K562 (cell line): ENCODE data around the gene MED29. TPM values are rescaled to one million over a fixed set of nuclear protein-coding genes. Genes with fewer than 3 reads are reported as not detected.

Experiments used
- ATAC-seq: fragments of 200-7000 bp; cut with Tn5 transposase; 3 replicates; pipeline ENCODE4 v1.9.1; 2020; ENCODE audit warnings: moderate library complexity
- BruUV-seq: library from RNA; stranded (reverse); fragments of 400-500 nt; replicated peaks from 2 replicates; lab custom pipeline; 2021; lab: Mats Ljungman, UMichigan
- CTCF ChIA-PET: fragments of 300-600 bp; formaldehyde crosslinking; extraction: SDS; loops from one replicate; lab custom pipeline; 2021; ENCODE audit warnings: low intra/inter-chr PET ratio; lab: Yijun Ruan, JAX
- POLR2A ChIA-PET: fragments of 300-600, 350-650 bp; sonication (Branson Sonifier 250); formaldehyde crosslinking; extraction: SDS; loops from one replicate; lab custom pipeline; 2021; ENCODE audit warnings: antibody characterized with exemption, inconsistent platforms; lab: Yijun Ruan, JAX
- DNase-seq, 4 experiments: peaks; one replicate each; pipeline versions ENCODE4 v3.0.0 to v3.0.0-alpha.2; 2011 to 2018; ENCODE audit warnings: low spot score in 3 of 4, mixed read lengths in 3 of 4; ENCODE audit errors: extremely low read depth in 1 of 4
- FAIRE-seq: peaks from 2 replicates; lab custom pipeline; 2011; peaks lifted over from hg19 to GRCh38; lab: Jason Lieb, UNC
- H2AFZ ChIP-seq: 2 replicates; pipeline ENCODE4 v1.6.0; 2011; ENCODE audit warnings: low read depth, low read length, control low read depth, inconsistent platforms
- H3K27ac ChIP-seq: fragments of 200-600 bp; 3 replicates; pipeline ENCODE4 v1.8.0; 2011; ENCODE audit warnings: low read depth, mild to moderate bottlenecking, control low read depth, inconsistent platforms, low read length, moderate library complexity, mixed read lengths; ENCODE audit errors: extremely low read depth
- H3K27me3 ChIP-seq, 2 experiments: fragments of 300-600 bp in 1 of 2; 2 replicates in 1 of 2; 3 replicates in 1 of 2; pipeline versions ENCODE4 v1.6.0 to v1.8.0; 2011; ENCODE audit warnings: inconsistent platforms in 2 of 2, low read length in 2 of 2, mild to moderate bottlenecking in 1 of 2, mixed read lengths in 1 of 2, moderate library complexity in 1 of 2; ENCODE audit not compliant: control insufficient read depth in 2 of 2, insufficient read depth in 2 of 2
- H3K36me3 ChIP-seq: fragments of 300-600 bp; 3 replicates; pipeline ENCODE4 v1.8.0; 2011; ENCODE audit warnings: mild to moderate bottlenecking, low read length, inconsistent platforms; ENCODE audit not compliant: control insufficient read depth, insufficient read depth
- H3K4me1 ChIP-seq, 2 experiments: fragments of 200-600 bp in 1 of 2; replicated peaks in 1 of 2; 2 replicates in 1 of 2; 3 replicates in 1 of 2; pipeline versions ENCODE4 v1.5.1 to v1.8.0; 2011; ENCODE audit warnings: inconsistent platforms in 2 of 2, low read length in 2 of 2, mild to moderate bottlenecking in 1 of 2, mixed read lengths in 1 of 2, moderate library complexity in 1 of 2; ENCODE audit not compliant: control insufficient read depth in 2 of 2, insufficient read depth in 2 of 2
- H3K4me2 ChIP-seq: 2 replicates; pipeline ENCODE4 v1.6.1; 2011; ENCODE audit warnings: low read length, control low read depth, inconsistent platforms, mixed read lengths; ENCODE audit not compliant: insufficient read depth
- H3K4me3 ChIP-seq: fragments of 200-600 bp; sonication (generic), shearing (Covaris generic); 2 replicates; pipeline ENCODE4 v1.5.1; 2016; ENCODE audit warnings: control low read depth, inconsistent platforms
- H3K79me2 ChIP-seq: fragments of 200-600 bp; 3 replicates; pipeline ENCODE4 v1.8.0; 2011; ENCODE audit warnings: low read length, inconsistent platforms; ENCODE audit not compliant: control insufficient read depth, insufficient read depth
- H3K9ac ChIP-seq, 2 experiments: 2 replicates each; pipeline versions ENCODE4 v1.6.0 to v1.6.1; 2011; ENCODE audit warnings: low read depth in 2 of 2, low read length in 2 of 2, control low read depth in 1 of 2, inconsistent platforms in 1 of 2, mild to moderate bottlenecking in 1 of 2, mixed read lengths in 1 of 2; ENCODE audit not compliant: insufficient read depth in 1 of 2
- H3K9me1 ChIP-seq: one replicate; pipeline ENCODE4 v1.6.0; 2011; ENCODE audit warnings: inconsistent platforms, mild to moderate bottlenecking, low read length, moderate library complexity; ENCODE audit not compliant: control insufficient read depth, insufficient read depth
- H3K9me3 ChIP-seq: replicated peaks from 2 replicates; pipeline ENCODE4 v1.5.1; 2011; ENCODE audit warnings: low read depth, low read length, inconsistent platforms; ENCODE audit not compliant: control insufficient read depth, insufficient read depth
- H4K20me1 ChIP-seq: replicated peaks from 2 replicates; pipeline ENCODE4 v1.6.1; 2011; ENCODE audit warnings: low read length, inconsistent platforms, mixed read lengths; ENCODE audit not compliant: control insufficient read depth, insufficient read depth
- CXXC5 ChIP-seq: fragments of 250-450 bp; sonication (Bioruptor Pico); IDR thresholded peaks from 2 replicates; pipeline ENCODE4 v1.8.0; 2022; ENCODE audit warnings: inconsistent platforms, mild to moderate bottlenecking, moderate library complexity
- DDX20 ChIP-seq: fragments of 450-650 bp; IDR thresholded peaks from 2 replicates; pipeline ENCODE4 v1.6.1; 2016; ENCODE audit warnings: missing genetic modification characterization, low read depth, mild to moderate bottlenecking, missing compliant biosample characterization, moderate library complexity
- ETV5 ChIP-seq: sonication (generic); formaldehyde crosslinking; IDR thresholded peaks from 2 replicates; pipeline ENCODE4 v1.4.0; 2020; ENCODE audit warnings: low read depth, mild to moderate bottlenecking, missing genetic modification reagents
- KDM2B ChIP-seq: fragments of 250-450 bp; sonication (Bioruptor Pico); IDR thresholded peaks from 2 replicates; pipeline ENCODE4 v1.8.0; 2021; ENCODE audit warnings: mild to moderate bottlenecking, moderate library complexity
- NCOA1 ChIP-seq: fragments of 450-650 bp; IDR thresholded peaks from 2 replicates; pipeline ENCODE4 v1.6.1; 2016; ENCODE audit warnings: low read depth
- NFIC ChIP-seq: fragments of 450-650 bp; IDR thresholded peaks from 2 replicates; pipeline ENCODE4 v1.6.1; 2017; ENCODE audit warnings: mild to moderate bottlenecking, inconsistent platforms
- NFRKB ChIP-seq: fragments of 450-650 bp; IDR thresholded peaks from 2 replicates; pipeline ENCODE4 v1.6.1; 2016; ENCODE audit warnings: low read depth
- RBM17 ChIP-seq: fragments of 200-400 bp; formaldehyde crosslinking; IDR thresholded peaks from 2 replicates; pipeline ENCODE4 v1.6.1; 2017; ENCODE audit warnings: low read depth, mild to moderate bottlenecking, low read length, borderline replicate concordance
- SETDB1 ChIP-seq: IDR thresholded peaks from one replicate; pipeline ENCODE4 v1.6.1; 2012; ENCODE audit warnings: low read length, control low read depth, inconsistent platforms
- WGBS: fragments of 100-300 bp; shearing (Covaris generic); methylation state at CpG from one replicate; pipeline ENCODE4 v1.1.6; 2016; ENCODE audit warnings: low coverage, mixed read lengths; ENCODE audit not compliant: insufficient coverage; ENCODE audit errors: missing lambda C conversion rate; 5-methylcytosine and 5-hydroxymethylcytosine counted together
- in situ Hi-C: fragments of 300-500 bp; cut with MboI; formaldehyde crosslinking; loops from 4 replicates; pipeline ENCODE4 v1.15.0; 2018; ENCODE audit warnings: inconsistent platforms, mixed read lengths
- intact Hi-C: fragments of 100-400 bp; cut with micrococcal nuclease; formaldehyde crosslinking; loops from 2 replicates; pipeline ENCODE4 v1.14.2; 2022
- polyA plus RNA-seq, 8 experiments: library from polyadenylated mRNA; depleted of rRNA in 4 of 8; stranded (reverse) in 5 of 8; unstranded in 3 of 8; fragments of >200 nt; fragmentation: Nextera tagmentation in 2 of 8; fragmentation: Illumina TruSeq in 1 of 8; extraction: Ambion mirVana in 2 of 8; extraction: Trizol in 1 of 8; gene quantifications; 2 replicates each; pipeline versions ENCODE4 v1.2.1 to v1.2.3, GENCODE V29; 2011 to 2014; ENCODE audit warnings: inconsistent platforms in 1 of 8, missing spikeins in 1 of 8
- total RNA-seq, 7 experiments: library from RNA; depleted of rRNA in 6 of 7; stranded (reverse); fragments of >200 nt in 6 of 7; fragmentation: Illumina TruSeq in 2 of 7; extraction: Trizol in 2 of 7; gene quantifications; 2 replicates each; pipeline versions ENCODE4 v1.2.1 to v1.2.3, GENCODE V29; 2011 to 2021; ENCODE audit warnings: low replicate concordance in 1 of 7
- TF ChIP-seq, protein P1 (sequence below): sonication (generic); formaldehyde crosslinking; IDR thresholded peaks from 2 replicates; pipeline ENCODE4 v1.8.0; 2022; ENCODE audit warnings: mild to moderate bottlenecking, missing genetic modification reagents
- TF ChIP-seq, protein P2 (sequence below), 2 experiments: fragments of 200-800 bp in 1 of 2; sonication (Bioruptor generic) in 1 of 2; sonication (generic) in 1 of 2; formaldehyde crosslinking in 1 of 2; IDR thresholded peaks in 1 of 2; conservative IDR thresholded peaks in 1 of 2; 2 replicates each; pipeline versions ENCODE4 v1.5.0 to v1.6.1; 2016 to 2020; ENCODE audit warnings: missing compliant biosample characterization in 1 of 2, missing genetic modification characterization in 1 of 2, missing genetic modification reagents in 1 of 2
- TF ChIP-seq, protein P3 (sequence below): fragments of 150-350 bp; IDR thresholded peaks from 2 replicates; pipeline ENCODE4 v1.6.1; 2014; ENCODE audit warnings: low read depth, mild to moderate bottlenecking, low read length, borderline replicate concordance

MED29 gene
- total and polyA plus RNA-seq, 9 of the 15 experiments (the other 6 are each of a cell fraction or from before 2014, with no cell fraction given): 1.8 to 22.6 (median 12.4) TPM

DNA sequence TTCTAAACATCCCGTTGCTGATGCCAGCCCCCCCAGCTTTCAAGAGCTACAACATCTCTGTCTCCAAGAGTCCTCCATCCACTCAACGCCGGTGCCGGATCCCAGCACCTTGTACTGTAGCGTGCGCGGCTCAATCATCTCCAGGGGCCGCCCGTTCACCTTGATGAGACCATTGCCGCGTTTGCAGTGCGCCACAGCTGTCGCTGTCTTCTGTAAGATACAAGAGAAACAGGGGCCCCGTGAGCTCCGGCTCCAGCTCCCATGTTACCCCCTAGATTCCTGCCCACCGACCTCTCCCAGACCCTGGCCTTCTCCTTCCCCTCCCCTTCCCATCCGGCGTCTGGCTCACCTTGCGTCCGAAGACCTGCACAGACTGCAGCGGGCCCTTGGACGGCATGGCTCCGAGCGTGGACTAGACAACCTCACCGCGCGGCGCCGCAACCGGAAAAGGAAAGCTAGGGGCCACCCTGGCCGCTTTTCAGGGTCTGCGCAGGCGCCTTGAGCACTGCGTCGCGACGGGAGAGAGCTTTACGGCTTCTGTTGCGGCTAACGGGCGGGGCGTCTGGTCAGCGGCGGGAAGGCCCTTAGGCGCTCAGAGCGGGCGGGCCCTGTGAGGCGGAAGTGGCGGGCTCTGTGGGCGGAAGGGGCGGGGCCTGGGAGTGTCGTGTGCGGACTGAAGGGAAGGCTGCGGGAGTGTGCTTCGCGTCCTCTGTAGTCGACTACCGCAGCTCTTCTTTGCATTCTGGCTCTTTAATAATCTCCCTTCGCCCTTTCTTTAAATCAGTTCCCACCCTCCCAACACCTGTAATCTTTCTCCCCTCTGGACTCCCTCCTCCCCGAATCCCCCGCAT is 44.5 kb downstream of the MED29 start, which contains the start of gene RPS16:
Gene RPS16 (minus strand): TSS at position 451 of the 851 bp plus-strand sequence. CDS start 54 bp downstream, at position 397.
- Histone ChIP-seq H3K27me3 (no peaks in the 10 kb centered on the region), H2AFZ (peak within 1 kb of the TSS; percentile 57), H3K27ac (peak within 1 kb of the TSS; percentile 95), H3K4me3 (peak within 1 kb of the TSS; percentile 100), H3K9ac (peak within 1 kb of the TSS; percentile 95 to 99), H3K9me1 (no peaks in the 10 kb centered on the region), H4K20me1 (peaks cover 21% of the 10 kb centered on the region), H3K79me2 (peaks cover 32% of the 10 kb centered on the region), H3K4me1 (peaks cover 25 to 29% of the 10 kb centered on the region in 2 experiments), H3K36me3 (peaks cover 37% of the 10 kb centered on the region), H3K4me2 (peak within 1 kb of the TSS; percentile 98), H3K9me3 (no peaks in the 10 kb centered on the region)
- in situ Hi-C loops (no loop called here), intact Hi-C loops (no loop called here)
- peak; percentile 93 for FAIRE-seq
- CTCF ChIA-PET: no interaction called here
- 1% methylated on average over 48 of the region's 61 CpGs for WGBS
- ATAC-seq: peak; percentile 88
- POLR2A ChIA-PET: interaction anchor here (0.6 to 6.2 kb wide), 52 partner anchors 9 to 982 kb away, joined by 3 to 141 read pairs (median 4); partner anchors contain the start of genes DYRK1B, EID2B, MED29 and PAF1
- peak; percentile 95 to 99 (median 95) for DNase-seq
- no TSS peak for BruUV-seq
- TF ChIP-seq, protein P1, sequence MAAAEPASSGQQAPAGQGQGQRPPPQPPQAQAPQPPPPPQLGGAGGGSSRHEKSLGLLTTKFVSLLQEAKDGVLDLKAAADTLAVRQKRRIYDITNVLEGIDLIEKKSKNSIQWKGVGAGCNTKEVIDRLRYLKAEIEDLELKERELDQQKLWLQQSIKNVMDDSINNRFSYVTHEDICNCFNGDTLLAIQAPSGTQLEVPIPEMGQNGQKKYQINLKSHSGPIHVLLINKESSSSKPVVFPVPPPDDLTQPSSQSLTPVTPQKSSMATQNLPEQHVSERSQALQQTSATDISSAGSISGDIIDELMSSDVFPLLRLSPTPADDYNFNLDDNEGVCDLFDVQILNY (CRISPR knock-in tag): peak; percentile 81; the same call in 1 of the 2 replicates
- peak; percentile 90 for TF ChIP-seq ETV5 (CRISPR knock-in tag)
- TF ChIP-seq KDM2B (CRISPR knock-in tag): no peak
- TF ChIP-seq NFRKB: no peak
- TF ChIP-seq, protein P2, sequence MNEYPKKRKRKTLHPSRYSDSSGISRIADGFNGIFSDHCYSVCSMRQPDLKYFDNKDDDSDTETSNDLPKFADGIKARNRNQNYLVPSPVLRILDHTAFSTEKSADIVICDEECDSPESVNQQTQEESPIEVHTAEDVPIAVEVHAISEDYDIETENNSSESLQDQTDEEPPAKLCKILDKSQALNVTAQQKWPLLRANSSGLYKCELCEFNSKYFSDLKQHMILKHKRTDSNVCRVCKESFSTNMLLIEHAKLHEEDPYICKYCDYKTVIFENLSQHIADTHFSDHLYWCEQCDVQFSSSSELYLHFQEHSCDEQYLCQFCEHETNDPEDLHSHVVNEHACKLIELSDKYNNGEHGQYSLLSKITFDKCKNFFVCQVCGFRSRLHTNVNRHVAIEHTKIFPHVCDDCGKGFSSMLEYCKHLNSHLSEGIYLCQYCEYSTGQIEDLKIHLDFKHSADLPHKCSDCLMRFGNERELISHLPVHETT (CRISPR knock-in tag; conservative IDR thresholded peaks at IDR 0.05 in 1 of 2, IDR thresholded peaks at IDR 0.05 in 1 of 2): peak in 1 of 2 experiments; percentile 84; a peak in 2 of 4 replicates
- no peak for TF ChIP-seq SETDB1
- no peak for TF ChIP-seq RBM17
- TF ChIP-seq CXXC5 (CRISPR knock-in tag): no peak; the same call in none of the 2 replicates
- TF ChIP-seq NCOA1: no peak
- TF ChIP-seq, protein P3, sequence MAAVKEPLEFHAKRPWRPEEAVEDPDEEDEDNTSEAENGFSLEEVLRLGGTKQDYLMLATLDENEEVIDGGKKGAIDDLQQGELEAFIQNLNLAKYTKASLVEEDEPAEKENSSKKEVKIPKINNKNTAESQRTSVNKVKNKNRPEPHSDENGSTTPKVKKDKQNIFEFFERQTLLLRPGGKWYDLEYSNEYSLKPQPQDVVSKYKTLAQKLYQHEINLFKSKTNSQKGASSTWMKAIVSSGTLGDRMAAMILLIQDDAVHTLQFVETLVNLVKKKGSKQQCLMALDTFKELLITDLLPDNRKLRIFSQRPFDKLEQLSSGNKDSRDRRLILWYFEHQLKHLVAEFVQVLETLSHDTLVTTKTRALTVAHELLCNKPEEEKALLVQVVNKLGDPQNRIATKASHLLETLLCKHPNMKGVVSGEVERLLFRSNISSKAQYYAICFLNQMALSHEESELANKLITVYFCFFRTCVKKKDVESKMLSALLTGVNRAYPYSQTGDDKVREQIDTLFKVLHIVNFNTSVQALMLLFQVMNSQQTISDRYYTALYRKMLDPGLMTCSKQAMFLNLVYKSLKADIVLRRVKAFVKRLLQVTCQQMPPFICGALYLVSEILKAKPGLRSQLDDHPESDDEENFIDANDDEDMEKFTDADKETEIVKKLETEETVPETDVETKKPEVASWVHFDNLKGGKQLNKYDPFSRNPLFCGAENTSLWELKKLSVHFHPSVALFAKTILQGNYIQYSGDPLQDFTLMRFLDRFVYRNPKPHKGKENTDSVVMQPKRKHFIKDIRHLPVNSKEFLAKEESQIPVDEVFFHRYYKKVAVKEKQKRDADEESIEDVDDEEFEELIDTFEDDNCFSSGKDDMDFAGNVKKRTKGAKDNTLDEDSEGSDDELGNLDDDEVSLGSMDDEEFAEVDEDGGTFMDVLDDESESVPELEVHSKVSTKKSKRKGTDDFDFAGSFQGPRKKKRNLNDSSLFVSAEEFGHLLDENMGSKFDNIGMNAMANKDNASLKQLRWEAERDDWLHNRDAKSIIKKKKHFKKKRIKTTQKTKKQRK: no peak
- no peak for TF ChIP-seq DDX20
- TF ChIP-seq NFIC: peak; percentile 67
